Cardiac fibroblast (primary cell): ENCODE data around the gene HEXD.

Experiments used
- DNase-seq, 2 donors: peaks; one replicate each; pipeline versions ENCODE4 v3.0.0 to v3.0.0-alpha.2; 2010; ENCODE audit warnings: low read depth in 2 of 2
- H3K4me3 ChIP-seq, 2 donors: replicated peaks in 1 of 2; 1 replicate in 1 of 2; 2 replicates in 1 of 2; pipeline ENCODE4 v1.5.1; 2011; ENCODE audit warnings: low read depth in 2 of 2, low read length in 2 of 2, mild to moderate bottlenecking in 2 of 2, moderate library complexity in 1 of 2
- CTCF ChIP-seq: IDR thresholded peaks from one replicate; pipeline ENCODE4 v1.5.1; 2011; ENCODE audit warnings: low read depth, mild to moderate bottlenecking, low read length, inconsistent platforms

HEXD gene

GRCh38 chr17:82491196-82491530 lies 73.0 kb downstream of the HEXD start:
- TF ChIP-seq CTCF, result no peak
- H3K4me3 ChIP-seq, result no peak overlapping the region
- DNase-seq, result no peak

- no peak for DNase-seq
- H3K4me3 ChIP-seq, result no peak overlapping the region
- no peak for TF ChIP-seq CTCF
Observed at GRCh38 chr17:82491533-82491932, 73.4 kb downstream of the HEXD start.
